ENCODE measurements around the gene ITGA2B.
"Not testable (repeated sequence)": the region's sequence is repeated elsewhere in the genome, so short reads cannot be mapped to it uniquely, and the experiment has no call there.

Gene ITGA2B

GRCh38 chr17:44343510-44344209 lies 45.8 kb downstream of the ITGA2B start:
- in situ Hi-C loops (cut with MboI; ENCODE audit: low pct_unique_long_range_greater_than_20kb, low sequenced_read_pairs), result no loop called here
- DNase-seq, result no peak

GRCh38 chr17:44340553-44340952 lies 48.9 kb downstream of the ITGA2B start:
- DNase-seq; in situ Hi-C loops (cut with MboI; ENCODE audit: low pct_unique_long_range_greater_than_20kb, low sequenced_read_pairs): not testable (repeated sequence)

DNA sequence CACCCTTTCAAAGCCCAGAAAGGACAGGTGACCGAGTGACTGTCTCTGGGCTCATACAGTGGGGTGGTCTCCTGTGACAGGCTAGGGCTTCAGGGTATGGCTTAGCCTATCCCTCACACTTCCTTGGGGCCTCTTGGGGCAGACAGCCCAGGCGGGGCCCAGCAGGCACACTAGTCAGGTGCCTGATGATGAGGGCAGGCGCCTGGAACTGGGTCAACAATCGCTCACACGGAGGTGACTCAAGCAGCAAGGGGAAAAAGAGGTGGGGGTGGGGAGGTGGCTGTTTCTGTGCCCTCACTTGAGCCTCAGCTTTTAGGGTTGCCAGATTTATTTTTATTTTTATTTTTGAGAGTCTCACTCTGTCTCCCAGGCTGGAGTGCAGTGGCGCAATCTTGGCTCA lies 50.7 kb downstream of the ITGA2B start:
- in situ Hi-C loops (cut with MboI; ENCODE audit: low pct_unique_long_range_greater_than_20kb, low sequenced_read_pairs), result no loop called here
- no peak for DNase-seq

DNA sequence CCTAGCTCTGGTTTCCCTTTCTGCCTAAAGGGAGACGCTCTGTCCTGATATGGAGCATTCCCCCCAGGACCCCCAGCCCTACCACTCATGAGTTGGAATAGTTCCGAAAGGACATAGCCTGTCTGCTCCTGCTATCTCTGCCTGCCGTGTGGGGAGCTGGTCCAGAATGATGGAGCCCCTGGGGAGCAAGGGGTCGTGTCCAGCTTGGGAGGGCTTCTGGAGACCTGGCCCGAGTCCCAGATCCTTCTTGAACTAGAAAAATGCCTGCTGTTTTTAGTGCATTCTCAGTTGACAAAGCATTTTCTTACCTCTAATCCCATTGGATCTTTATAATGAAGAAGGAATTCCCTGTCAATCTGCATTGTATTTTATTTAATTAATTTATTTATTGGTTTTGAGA lies 53.5 kb downstream of the ITGA2B start:
- in situ Hi-C loops (cut with MboI; ENCODE audit: low pct_unique_long_range_greater_than_20kb, low sequenced_read_pairs), result no loop called here
- DNase-seq, result no peak

DNA sequence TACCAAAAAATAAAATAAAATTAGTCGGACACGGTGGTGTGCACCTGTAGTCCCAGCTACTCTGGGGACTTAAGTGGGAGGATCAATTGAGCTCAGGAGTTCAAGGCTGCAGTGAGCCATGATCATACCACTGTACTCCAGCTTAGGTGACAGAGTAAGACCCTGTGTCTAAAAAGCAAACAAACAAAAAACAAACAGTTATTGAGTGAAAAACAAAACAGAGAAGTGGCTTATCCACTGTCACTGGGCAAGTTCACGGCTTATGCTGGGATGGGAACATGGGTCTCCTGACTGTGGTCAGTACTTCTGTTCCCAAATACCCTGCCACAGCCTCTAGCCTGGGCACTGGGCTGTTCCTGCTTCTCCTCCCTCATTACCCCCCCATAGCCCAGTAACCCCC lies 53.9 kb downstream of the ITGA2B start:
- no peak for DNase-seq
- in situ Hi-C loops (cut with MboI; ENCODE audit: low pct_unique_long_range_greater_than_20kb, low sequenced_read_pairs), result no loop called here

GRCh38 chr17:44334727-44335126 lies 54.7 kb downstream of the ITGA2B start:
- in situ Hi-C loops (cut with MboI; ENCODE audit: low pct_unique_long_range_greater_than_20kb, low sequenced_read_pairs), result no loop called here
- DNase-seq, result no peak

- in situ Hi-C loops (cut with MboI; ENCODE audit: low pct_unique_long_range_greater_than_20kb, low sequenced_read_pairs), result no loop called here
Measured at GRCh38 chr17:44334315-44334714, 55.1 kb downstream of the ITGA2B start.

DNA sequence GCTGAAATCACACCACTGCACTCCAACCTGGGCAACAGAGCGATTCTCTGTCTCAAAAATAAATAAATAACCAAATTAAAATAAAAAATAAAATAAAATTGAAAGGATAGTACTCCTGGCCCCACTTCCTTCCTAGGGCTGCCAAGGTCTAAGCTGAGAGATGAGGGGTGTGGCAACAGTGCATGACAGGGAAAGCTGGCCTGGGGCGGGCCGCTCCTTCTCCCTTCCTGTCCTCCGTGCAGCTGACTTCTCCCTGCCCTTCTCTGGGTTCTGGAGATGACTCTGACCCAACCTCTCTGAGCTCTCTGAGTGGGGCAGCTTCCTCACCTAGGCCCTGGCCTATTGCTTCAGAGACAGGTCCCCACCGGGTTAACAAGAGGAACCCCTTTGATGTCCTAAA lies 56.1 kb downstream of the ITGA2B start:
- no peak for DNase-seq
- in situ Hi-C loops (cut with MboI; ENCODE audit: low pct_unique_long_range_greater_than_20kb, low sequenced_read_pairs), result no loop called here

More at GRCh38 chr17:44334315-44334714, 55.1 kb downstream of the ITGA2B start:
- no peak for DNase-seq

DNA sequence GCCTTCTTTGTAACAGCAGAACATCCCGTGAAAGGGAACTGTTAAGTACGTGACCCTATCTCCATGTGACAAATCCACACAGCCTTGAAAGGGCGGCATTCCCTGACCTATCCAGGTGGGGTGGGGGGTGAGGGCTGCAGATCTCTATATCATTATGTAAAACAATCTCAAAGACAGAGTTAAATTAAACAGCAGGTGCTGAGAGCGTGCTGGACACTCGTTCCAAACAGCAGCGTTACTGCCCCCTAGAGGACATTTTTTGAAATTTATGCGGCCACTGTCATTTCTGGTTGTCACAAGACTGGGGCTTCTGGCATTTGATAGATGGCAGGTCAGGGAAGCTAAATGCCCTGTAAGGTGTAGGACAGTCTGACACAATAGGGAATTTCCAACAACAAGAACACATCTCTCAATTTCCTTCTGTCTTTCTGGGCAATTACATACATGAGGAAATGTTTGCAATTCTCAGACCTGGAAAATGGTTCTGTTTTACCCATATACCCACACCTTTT lies 58.1 kb downstream of the ITGA2B start:
- peak; percentile 83 for DNase-seq
- in situ Hi-C loops (cut with MboI; ENCODE audit: low pct_unique_long_range_greater_than_20kb, low sequenced_read_pairs), result no loop called here

DNA sequence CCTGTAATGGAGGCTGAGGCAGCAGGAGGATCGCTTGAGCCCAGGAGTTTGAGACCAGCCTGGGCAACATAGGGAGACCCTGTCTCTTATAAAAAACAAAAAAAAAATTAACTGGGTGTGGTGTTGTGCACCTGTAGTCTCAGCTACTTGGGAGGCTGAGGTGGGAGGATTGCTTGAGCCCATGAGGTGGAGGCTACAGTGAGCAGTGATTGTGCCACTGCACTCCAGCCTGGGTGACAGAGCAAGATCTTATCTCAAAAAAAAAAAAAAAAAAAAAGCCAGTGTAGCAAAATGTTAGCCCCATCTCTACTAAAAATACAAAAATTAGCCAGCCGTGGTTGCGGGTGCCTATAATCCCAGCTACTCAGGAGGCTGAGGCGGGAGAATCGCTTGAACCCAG lies 59.2 kb downstream of the ITGA2B start:
- in situ Hi-C loops (cut with MboI; ENCODE audit: low pct_unique_long_range_greater_than_20kb, low sequenced_read_pairs); DNase-seq: not testable (repeated sequence)

DNA sequence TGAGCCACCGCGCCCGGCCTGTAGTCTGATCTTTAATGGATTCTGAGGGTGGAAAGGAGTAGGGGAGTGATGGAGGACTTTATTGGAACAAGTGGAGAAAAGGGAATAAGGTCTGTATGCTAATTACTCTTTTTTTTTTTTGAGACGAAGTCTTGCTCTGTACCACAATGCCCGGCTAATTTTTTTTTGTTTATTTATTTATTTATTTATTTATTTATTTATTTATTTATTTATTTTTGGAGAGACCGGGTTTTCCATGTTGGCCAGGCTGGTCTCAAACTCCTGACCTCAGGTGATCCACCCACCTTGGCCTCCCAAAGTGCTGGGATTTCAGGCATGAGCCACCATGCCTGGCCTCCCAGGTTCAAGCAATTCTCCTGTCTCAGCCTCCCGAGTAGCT lies 59.9 kb downstream of the ITGA2B start:
- in situ Hi-C loops (cut with MboI; ENCODE audit: low pct_unique_long_range_greater_than_20kb, low sequenced_read_pairs), result loop anchor here (10.0 kb wide), 1 partner anchor 115 kb away; the partner anchor contains the start of gene UBTF
- not testable (repeated sequence) for DNase-seq

DNA sequence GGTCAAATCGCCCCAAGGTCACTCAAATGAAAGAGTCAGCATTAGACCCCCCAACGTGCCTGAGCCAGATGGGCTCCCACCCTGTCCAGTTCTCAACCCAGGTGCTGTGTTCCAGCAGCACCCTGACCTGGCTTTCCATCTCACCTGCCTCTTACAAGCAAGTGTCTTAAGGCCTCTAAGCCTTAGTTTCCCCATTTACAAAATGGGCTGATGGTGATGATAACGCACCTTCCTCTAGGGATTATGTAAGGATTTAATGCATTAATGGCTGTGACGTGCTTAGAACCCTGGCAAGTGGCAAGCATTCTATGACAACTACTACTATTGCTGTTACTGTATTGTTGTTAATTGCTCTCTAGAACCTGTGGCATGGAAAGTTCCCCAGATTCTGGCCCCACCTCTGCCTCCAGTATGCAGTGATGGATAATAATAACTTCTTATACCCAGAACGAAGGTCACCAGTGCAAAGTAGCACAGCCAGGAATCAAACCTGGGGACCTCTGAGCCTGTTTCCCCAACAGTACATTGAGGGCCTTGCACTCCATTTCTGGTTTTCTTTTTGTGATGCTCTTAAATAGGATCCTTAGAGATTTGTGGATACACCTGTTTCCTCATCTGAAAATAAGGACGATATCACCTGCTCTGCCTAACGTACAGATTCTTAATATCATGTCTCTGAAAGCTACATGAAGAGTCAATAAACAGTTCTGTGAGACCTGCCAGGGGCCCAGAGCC lies 61.6 kb downstream of the ITGA2B start:
- no peak for DNase-seq
- in situ Hi-C loops (cut with MboI; ENCODE audit: low pct_unique_long_range_greater_than_20kb, low sequenced_read_pairs), result loop anchor here (10.0 kb wide), 1 partner anchor 113 kb away; the partner anchor contains the start of gene UBTF

GRCh38 chr17:44326861-44327444 lies 62.5 kb downstream of the ITGA2B start:
- in situ Hi-C loops (cut with MboI; ENCODE audit: low pct_unique_long_range_greater_than_20kb, low sequenced_read_pairs), result loop anchor here (10.0 kb wide), 1 partner anchor 112 kb away; the partner anchor contains the start of gene UBTF
- peak; percentile 95 for DNase-seq

DNA sequence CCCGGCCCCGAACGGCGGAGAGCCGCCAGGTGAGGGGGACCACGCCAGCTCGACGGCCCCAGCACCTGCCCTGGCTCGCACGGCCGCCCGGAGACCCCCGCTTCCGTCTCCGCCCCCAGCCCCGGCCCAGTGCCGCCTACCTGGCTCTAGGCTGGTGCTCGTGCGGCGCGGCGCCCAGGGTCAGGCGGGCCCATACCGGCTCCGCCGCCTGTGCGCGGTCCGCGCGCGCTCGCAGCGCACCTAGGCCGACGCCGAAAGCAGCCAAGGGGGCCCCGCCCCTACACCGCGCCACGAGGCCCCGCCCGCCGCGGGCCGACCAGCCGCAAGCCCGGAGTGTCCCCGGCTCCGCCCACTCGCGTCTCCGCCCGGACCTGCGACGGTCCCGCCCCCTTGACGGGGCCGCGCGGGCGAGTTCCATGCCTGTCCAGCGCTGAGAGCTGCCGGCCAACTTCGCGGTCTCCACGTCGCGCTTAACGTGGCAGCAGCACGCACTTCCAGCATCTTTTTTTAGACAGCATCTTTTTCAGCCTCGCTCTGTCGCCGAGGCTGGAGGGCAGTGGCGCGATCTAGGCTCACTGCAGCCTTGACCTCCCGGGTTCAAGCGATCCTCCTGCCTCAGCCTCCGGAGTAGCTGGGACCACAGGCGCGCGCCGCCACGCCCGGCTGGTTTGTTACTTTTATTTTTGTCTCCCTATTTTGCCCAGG lies 64.7 kb downstream of the ITGA2B start, which contains the start of gene SLC25A39:
TSS of gene SLC25A39 (minus strand) at position 253 of the 705 bp plus-strand sequence. CDS start 1,261 bp downstream, outside the sequence.
- DNase-seq, result peak; percentile 95
- in situ Hi-C loops (cut with MboI; ENCODE audit: low pct_unique_long_range_greater_than_20kb, low sequenced_read_pairs), result loop anchor here (10.0 kb wide), 1 partner anchor 110 kb away; the partner anchor contains the start of gene UBTF

DNA sequence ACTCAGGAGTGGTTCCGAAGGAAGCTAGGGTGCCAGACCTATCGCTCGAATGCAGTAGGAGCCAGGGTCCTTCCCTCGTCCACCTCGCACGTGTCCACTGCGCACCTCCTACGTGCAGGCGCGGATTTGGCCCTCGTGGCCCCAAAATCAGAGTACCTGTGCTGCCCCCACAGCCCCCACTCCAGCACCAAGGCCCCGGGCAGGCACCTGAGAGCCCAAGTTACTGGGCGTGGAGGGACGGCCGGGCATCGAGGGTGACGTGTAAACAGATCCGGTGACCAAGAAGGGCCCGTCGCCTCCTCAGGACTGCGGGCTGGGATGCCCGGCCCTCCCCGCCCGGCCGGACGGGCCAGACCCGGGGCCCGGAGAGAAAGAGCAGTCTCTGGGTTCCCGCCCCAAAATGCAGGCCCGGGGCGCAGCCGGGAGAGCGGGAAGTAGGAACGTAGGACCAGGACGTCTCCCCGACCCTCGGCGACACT lies 65.3 kb downstream of the ITGA2B start:
- DNase-seq, result no peak
- in situ Hi-C loops (cut with MboI; ENCODE audit: low pct_unique_long_range_greater_than_20kb, low sequenced_read_pairs), result loop anchor here (10.0 kb wide), 1 partner anchor 109 kb away; the partner anchor contains the start of gene UBTF

GRCh38 chr17:44323359-44324091 lies 65.9 kb downstream of the ITGA2B start:
- DNase-seq, result no peak
- in situ Hi-C loops (cut with MboI; ENCODE audit: low pct_unique_long_range_greater_than_20kb, low sequenced_read_pairs), result loop anchor here (10.0 kb wide), 1 partner anchor 109 kb away; the partner anchor contains the start of gene UBTF

DNA sequence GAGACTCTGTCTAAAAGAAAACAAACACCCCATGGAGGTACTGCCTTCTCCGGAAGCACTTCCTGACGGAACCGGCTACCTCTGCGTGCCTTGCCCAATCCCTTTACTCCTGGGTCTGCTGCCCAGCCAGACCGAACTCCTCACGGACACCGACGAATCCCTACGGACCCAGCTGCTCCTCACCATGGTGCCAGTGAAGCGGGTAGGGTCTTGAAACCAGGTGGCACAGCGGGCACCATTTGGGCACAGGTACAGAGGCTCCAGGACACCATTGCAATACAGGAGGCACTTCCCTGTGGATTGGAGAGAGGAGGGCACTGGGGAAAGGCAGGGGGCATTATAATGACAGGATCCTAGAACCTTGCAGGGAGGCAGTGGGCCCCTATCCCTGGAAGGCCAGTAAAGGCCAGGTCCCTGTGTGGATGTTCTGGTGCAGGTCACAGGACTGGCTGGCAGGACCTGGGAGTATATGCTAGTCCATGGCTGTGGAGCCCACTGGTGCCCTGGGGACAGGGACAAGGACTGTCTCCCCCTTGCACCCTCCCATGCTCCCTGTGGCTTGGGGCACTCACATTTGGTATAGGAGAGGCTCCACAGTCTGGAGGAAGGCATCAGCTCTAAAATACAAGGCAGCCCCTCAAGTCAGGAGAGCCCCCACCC lies 67.1 kb downstream of the ITGA2B start:
- in situ Hi-C loops (cut with MboI; ENCODE audit: low pct_unique_long_range_greater_than_20kb, low sequenced_read_pairs), result loop anchor here (10.0 kb wide), 1 partner anchor 108 kb away; the partner anchor contains the start of gene UBTF
- DNase-seq, result no peak

Data from KBM-7 (cell line).